Measurements from ENCODE around the gene KCNH8.

DNA sequence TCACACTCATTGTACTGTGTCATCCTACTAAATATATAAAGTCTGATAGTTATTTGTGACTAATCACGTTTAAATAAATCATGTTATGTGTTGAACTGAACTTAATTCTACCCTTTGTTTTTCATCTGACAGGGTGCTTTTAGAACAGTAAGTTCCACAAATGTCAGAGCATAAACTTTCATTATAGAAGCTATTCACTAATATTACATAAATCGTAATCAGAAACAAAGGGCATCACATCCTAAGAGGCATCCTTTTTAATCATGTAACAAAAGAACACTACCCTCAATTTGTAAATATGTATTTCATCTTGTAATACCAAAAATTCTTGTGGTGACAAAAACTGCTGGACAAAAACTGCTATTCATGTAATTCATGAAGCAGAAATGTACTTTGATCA is 50.8 kb downstream of the KCNH8 start:
- TF ChIP-seq GATA2 (IDR thresholded peaks at IDR 0.05; ENCODE audit: low read depth, low read length) (no peak), GATA3 (IDR thresholded peaks at IDR 0.05; ENCODE audit: low read depth, low read length) (no peak)

All from SH-SY5Y (cell line).